Rectal smooth muscle tissue (tissue), 1 donor: Measurements from ENCODE around the gene DAND5.
"Not testable (repeated sequence)": the region's sequence is repeated elsewhere in the genome, so short reads cannot be mapped to it uniquely, and the experiment has no call there.

Experiments used
- H3K27ac ChIP-seq: one replicate; pipeline ENCODE4 v1.7.0; 2013; ENCODE audit warnings: low read depth, low read length, inconsistent platforms
- H3K27me3 ChIP-seq: one replicate; pipeline ENCODE4 v1.7.0; 2013; ENCODE audit warnings: low read length; ENCODE audit not compliant: control insufficient read depth, insufficient read depth
- H3K36me3 ChIP-seq: one replicate; pipeline ENCODE4 v1.7.0; 2013; ENCODE audit warnings: low read length; ENCODE audit not compliant: control insufficient read depth, insufficient read depth
- H3K4me1 ChIP-seq: one replicate; pipeline ENCODE4 v1.7.0; 2013; ENCODE audit warnings: low read length; ENCODE audit not compliant: control insufficient read depth, insufficient read depth
- H3K4me3 ChIP-seq: one replicate; pipeline ENCODE4 v1.7.0; 2013; ENCODE audit warnings: low read length
- H3K9ac ChIP-seq: one replicate; pipeline ENCODE4 v1.7.0; 2013; ENCODE audit warnings: low read length

The DAND5 gene

DNA sequence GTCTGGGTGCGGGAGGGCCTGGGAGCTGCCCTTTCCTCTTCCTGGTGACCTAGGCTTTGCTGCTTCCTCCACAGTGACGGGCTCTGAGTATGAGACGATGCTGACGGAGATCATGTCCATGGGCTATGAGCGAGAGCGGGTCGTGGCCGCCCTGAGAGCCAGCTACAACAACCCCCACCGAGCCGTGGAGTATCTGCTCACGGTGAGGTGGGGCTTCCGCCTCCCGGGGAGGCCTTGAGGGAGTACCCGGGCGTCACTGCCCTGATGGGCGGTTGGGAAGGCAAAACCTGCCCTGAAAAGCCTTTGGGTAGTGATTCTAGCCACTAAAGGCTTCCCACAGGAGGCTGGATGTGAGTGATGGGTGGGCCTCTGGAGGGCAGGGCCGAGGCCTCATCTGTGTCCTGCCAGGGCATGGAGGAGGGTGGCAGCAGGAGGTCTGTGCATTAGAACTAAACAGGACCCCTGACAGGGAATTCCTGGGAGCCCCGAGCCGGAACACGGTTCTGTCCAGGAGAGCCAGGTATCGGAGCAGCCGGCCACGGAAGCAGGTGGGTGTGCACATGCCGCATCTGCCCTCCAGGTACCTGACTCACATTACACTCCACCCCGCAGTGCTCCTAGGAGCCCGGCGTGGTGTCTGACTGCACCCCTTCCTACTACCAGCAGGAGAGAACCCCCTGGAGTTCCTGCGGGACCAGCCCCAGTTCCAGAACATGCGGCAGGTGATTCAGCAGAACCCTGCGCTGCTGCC lies 20.6 kb upstream of the DAND5 start:
- peaks cover 8% of the 10 kb centered on the region for H3K4me1 ChIP-seq
- no peaks in the 10 kb centered on the region for H3K27me3 ChIP-seq
- no peak overlapping the region for H3K9ac ChIP-seq
- H3K36me3 ChIP-seq: peaks cover 33% of the 10 kb centered on the region
- H3K27ac ChIP-seq: no peak overlapping the region
- H3K4me3 ChIP-seq: no peak overlapping the region

DNA sequence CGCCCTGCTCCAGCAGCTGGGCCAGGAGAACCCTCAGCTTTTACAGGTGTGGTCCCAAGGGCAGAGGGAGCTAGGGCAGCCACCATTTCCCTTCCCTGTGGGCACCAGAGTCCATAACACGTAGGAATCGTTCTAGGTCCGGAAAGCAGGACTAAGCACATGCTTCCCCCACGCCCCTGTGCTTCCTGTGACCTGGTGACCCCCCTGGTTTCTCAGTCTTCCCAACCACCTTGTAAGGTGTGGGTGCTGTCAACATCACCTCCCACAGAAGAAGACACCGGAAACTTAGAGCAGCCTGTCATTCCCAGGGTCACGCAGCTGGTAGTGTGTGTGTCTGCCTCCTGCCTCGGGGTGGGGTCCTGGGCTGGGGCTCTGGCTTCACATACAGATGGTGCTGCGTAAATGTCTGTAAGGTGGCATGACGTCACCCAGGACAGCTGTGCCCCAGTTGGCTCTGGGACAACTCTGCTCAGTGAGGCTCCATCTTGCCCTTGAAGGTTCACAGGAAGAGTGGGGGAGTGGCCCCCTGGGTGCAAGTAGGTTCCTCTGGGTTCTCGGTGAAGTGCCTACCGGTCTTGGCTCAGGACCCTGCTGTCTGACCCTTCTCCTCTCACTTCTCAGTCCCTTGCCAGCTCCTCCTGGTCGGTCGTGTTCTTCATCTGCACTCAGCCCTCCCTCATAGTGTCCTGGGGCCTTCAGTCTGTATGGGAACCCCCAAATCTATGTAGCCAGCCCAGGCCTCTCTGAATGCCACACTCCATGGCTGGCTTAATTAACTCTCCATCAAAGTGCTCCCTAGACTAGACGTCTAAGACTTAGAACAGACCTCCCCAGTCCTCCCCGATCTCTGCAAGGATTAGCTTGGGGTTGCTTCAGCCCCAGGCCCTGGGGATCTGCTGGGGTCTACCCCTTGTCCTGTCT lies 19.8 kb upstream of the DAND5 start:
- H3K9ac ChIP-seq: no peak overlapping the region
- no peak overlapping the region for H3K4me3 ChIP-seq
- no peaks in the 10 kb centered on the region for H3K27me3 ChIP-seq
- H3K4me1 ChIP-seq: peaks cover 8% of the 10 kb centered on the region
- H3K36me3 ChIP-seq: peaks cover 32% of the 10 kb centered on the region
- H3K27ac ChIP-seq: no peak overlapping the region

DNA sequence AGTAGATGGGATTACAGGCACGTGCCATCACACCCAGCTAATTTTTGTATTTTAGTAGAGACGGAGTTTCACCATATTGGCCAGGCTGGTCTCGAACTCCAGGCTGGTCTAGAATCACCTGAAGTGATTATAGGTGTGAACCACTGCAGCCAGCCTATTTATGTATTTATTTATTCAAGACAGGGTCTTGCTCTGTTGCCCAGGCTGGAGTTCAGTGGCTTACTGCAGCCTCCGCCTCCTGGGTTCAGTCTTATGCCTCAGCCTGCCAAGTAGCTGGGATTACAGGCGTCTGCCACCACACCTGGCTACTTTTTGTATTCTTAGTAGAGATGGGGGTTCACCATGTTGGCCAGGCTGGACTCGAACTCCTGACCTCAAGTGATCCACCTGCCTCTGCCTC lies 17.3 kb upstream of the DAND5 start:
- H3K27me3 ChIP-seq, H3K4me3 ChIP-seq, H3K4me1 ChIP-seq, H3K27ac ChIP-seq, H3K9ac ChIP-seq: not testable (repeated sequence)
- H3K36me3 ChIP-seq: peaks cover 32% of the 10 kb centered on the region

DNA sequence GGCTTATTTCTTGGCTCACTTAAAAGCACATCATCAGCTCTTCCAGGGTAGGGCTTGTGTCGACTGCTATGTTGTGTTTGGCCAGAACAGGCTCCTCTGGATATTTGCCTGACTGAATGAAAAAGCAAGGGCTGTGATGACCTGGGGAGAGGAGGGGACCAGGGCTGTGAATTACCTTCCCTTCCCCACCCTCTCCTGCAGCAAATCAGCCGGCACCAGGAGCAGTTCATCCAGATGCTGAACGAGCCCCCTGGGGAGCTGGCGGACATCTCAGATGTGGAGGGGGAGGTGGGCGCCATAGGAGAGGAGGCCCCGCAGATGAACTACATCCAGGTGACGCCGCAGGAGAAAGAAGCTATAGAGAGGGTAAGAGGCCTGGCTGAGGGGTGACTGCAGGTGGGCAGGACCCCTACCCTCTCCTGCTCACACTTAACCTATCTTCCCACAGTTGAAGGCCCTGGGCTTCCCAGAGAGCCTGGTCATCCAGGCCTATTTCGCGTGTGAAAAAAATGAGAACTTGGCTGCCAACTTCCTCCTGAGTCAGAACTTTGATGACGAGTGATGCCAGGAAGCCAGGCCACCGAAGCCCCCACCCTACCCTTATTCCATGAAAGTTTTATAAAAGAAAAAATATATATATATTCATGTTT lies 16.8 kb upstream of the DAND5 start:
- H3K4me1 ChIP-seq: no peaks in the 10 kb centered on the region
- no peaks in the 10 kb centered on the region for H3K27me3 ChIP-seq
- H3K4me3 ChIP-seq: no peak overlapping the region
- no peak overlapping the region for H3K27ac ChIP-seq
- H3K9ac ChIP-seq: no peak overlapping the region
- H3K36me3 ChIP-seq: peaks cover 30% of the 10 kb centered on the region

DNA sequence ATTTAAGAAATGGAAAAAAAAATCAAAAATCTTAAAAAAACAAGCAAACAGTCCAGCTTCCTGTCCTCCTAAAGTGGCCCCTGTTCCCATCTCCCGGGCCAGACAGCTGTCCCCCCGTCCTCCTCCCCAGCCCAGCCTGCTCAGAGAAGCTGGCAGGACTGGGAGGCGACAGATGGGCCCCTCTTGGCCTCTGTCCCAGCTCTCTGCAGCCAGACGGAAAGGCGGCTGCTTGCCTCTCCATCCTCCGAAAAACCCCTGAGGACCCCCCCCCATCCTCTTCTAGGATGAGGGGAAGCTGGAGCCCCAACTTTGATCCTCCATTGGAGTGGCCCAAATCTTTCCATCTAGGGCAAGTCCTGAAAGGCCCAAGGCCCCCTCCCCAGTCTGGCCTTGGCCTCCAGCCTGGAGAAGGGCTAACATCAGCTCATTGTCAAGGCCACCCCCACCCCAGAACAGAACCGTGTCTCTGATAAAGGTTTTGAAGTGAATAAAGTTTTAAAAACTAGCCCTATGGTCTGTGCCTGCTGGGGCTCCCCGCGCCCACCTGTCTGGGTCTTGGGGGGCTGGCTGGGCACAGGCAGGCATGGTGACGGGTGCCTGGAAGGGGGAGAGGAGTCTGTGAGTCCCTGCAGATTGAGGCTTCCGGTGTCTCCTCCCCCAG lies 16.1 kb upstream of the DAND5 start:
- Histone ChIP-seq H3K36me3 (peaks cover 25% of the 10 kb centered on the region), H3K4me3 (no peak overlapping the region), H3K4me1 (no peaks in the 10 kb centered on the region)

DNA sequence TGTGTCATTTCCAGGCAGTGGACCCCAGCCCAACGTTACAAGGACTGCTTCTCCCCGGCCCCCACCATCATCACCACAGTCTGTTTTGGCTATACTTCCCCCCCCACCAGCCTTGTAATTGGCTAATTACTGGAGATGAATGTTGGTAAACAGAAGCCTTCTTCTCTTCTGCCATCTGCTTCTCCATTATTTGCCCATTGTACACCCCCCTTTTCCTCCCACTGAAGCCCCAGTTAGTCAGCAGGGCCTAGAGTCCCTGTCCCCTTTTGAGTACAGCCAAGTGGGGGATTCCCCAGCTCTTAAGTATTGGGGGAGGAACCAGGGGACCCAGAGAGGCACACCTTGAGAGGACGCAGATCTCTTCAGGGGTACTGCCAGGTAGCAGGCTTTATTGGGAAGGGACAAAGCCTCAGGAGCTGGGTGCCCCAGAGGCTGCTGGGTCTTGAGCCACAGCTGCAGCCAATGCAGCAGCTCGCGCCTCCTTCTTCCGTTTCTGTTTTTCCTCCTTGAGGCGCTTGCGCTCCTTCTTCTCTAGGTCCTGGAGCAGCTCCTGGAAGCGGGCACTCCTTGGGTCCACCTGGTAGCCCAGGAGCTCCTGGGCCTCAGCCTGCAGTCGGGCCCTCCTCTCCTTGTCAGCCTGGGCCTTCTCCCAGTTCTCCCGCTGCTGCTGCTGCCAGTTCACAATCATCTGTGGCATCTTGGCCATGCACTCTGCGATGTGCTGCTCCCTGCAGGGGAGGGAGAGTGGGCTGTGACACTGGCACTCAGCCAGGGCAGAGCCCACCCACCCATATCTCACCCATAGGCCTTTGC lies 15.4 kb upstream of the DAND5 start:
- Histone ChIP-seq H3K9ac (no peak overlapping the region), H3K36me3 (peaks cover 18% of the 10 kb centered on the region), H3K4me1 (no peaks in the 10 kb centered on the region), H3K4me3 (no peak overlapping the region), H3K27ac (no peak overlapping the region), H3K27me3 (no peaks in the 10 kb centered on the region)

More for the DNA sequence above, 16.1 kb upstream of the DAND5 start:
- Histone ChIP-seq H3K27ac (no peak overlapping the region), H3K27me3 (no peaks in the 10 kb centered on the region), H3K9ac (no peak overlapping the region)

DNA sequence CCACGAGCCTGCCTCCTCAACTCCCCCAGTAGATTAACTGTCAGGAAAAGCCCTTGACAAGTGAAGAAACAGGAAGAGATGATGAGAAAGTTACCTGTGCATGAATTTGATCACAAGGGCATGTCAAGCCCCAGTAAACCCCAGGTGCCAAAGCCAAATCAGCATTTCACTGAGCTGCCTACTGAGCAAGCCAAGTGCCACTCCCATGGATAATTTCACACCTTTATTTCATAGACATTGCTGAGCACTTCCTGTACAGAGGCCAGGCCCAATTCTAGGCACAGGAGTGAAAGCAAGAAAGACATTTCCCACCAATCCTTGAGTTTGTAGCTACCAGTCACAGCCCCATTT lies 14.8 kb upstream of the DAND5 start:
- Histone ChIP-seq H3K4me1 (no peaks in the 10 kb centered on the region), H3K27me3 (no peaks in the 10 kb centered on the region), H3K9ac (no peak overlapping the region), H3K4me3 (no peak overlapping the region), H3K36me3 (peaks cover 13% of the 10 kb centered on the region), H3K27ac (no peak overlapping the region)

DNA sequence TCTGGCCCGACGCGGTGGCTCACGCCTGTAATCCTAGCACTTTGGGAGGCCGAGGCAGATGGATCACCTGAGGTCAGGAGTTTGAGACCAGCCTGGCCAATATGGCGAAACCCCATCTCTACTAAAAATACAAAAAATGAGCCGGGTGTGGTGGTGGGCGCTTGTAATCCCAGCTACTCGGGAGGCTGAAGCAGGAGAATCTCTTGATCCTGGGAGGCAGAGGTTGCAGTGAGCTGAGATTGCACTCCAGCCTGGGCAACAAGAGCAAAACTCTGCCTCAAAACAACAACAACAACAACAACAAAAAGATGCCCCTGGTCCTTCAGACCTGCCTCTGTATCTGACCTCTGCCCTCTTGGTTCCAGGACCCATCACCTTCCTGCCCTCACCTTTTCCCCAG lies 13.8 kb upstream of the DAND5 start:
- not testable (repeated sequence) for H3K27ac ChIP-seq, H3K36me3 ChIP-seq, H3K4me3 ChIP-seq, H3K4me1 ChIP-seq, H3K27me3 ChIP-seq, H3K9ac ChIP-seq

DNA sequence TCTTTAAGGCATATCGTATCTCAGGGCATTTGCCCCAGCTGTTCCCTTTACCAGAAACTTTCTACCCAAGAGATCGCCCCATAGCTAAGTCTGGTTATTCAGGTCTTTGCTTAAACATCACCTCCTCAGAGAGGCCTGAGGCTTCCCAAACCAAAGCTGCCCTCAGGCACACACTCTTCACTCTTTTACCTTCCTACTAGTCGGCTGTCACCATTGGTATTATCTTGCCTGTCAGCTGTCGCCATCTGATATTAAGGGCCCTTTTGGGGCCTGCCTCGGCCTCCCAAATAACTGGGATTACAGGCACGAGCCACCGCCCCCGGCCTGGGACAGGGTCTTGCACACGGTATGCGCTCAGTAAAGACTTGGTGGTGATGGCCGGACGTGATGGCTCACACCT lies 13.4 kb upstream of the DAND5 start:
- Histone ChIP-seq H3K27me3 (no peaks in the 10 kb centered on the region), H3K27ac (no peak overlapping the region), H3K9ac (no peak overlapping the region), H3K4me3 (peak overlapping the region; percentile 70), H3K4me1 (no peaks in the 10 kb centered on the region), H3K36me3 (peaks cover 8% of the 10 kb centered on the region)

DNA sequence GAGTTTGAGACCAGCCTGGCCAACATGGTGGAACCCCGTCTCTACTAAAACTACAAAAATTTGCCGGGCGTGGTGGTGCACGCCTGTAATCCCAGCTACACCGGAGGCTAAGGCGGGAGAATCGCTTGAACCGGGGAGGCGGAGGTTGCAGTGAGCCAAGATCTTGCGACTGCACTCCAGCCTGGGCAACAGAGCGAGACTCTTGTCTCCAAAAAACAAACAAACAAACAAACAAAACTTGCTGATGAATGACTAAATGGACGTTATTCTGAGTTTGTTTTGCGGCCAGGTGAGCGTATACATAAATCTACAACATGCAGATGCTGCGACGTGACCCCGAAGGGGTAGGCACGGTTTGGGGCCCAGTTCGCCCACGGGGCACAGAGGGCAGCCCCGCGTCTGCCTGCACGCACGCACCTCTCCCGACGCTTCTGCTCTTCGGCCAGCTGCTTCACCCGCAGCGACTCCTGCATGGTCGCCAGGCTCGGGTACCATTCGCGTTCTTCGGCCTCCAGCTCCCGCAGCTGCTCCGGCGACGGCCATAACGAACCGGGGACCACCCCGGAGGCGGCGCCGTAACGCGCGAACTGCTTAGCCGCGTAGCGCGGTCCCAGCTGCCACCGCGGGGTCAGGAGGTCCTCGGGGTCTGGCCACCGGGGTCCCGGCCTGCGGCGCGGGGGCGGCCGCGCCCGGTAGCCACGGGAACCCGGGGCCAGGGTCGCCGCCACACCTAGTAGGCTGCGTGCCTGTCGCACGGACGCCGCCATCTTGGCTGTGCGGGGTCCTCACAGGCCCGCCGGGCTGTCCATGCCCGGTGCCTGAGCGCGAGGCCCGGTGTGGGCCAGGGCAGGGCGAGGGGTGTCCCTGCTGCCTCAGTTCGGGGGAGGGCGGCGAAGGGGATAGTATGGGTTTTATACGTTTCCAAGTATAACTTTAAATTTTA lies 12.7 kb upstream of the DAND5 start, which contains the start of gene GADD45GIP1:
GADD45GIP1 (minus strand) TSS at position 778 of the 943 bp plus-strand sequence; CDS start at position 767, 11 bp downstream.
- Histone ChIP-seq H3K4me3 (peak within 1 kb of the TSS; percentile 70), H3K4me1 (no peaks in the 10 kb centered on the region)

More for the DNA sequence above, 12.7 kb upstream of the DAND5 start, which contains the start of gene GADD45GIP1:
- peaks cover 6% of the 10 kb centered on the region for H3K36me3 ChIP-seq
- H3K27ac ChIP-seq: peak within 1 kb of the TSS; percentile 89
- no peaks in the 10 kb centered on the region for H3K27me3 ChIP-seq
- H3K9ac ChIP-seq: peak within 1 kb of the TSS; percentile 2
